ENCODE measurements around the gene DDX23. TPM values are rescaled to one million over a fixed set of nuclear protein-coding genes. Genes with fewer than 3 reads are reported as not detected.

DDX23 gene
- total and polyA plus RNA-seq, 11 donors = 16.8 to 51.2 (median 35.8) TPM

DNA sequence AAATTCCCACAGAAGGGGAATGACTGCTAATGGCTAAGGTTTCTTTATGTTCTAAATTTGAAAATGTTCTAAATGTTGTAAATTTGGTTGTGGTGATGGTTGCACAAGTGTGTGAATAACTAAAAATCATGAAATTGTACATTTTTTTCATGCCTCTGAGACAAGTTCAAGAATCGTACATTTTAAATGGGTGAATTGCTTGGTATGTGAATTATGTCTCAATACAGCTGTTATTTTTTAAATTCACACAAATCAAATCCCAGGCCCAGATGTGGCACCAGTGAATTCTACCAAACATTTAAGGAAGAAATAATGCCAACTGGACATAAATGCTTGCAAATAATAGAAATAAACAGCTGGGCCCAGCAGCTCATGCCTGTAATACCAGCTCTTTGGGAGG lies 42.3 kb upstream of the DDX23 start:
- H3K9me3 ChIP-seq = no peaks in the 10 kb centered on the region
- WGBS, 4 donors = 78 to 87% (median 83%) methylated on average over 1 of the region's 1 CpG
- H3K27me3 ChIP-seq = peaks cover 0 to 16% (median 2%) of the 10 kb centered on the region in 9 donors
- TF ChIP-seq POLR2A (IDR thresholded peaks at IDR 0.05) = no peak
- TF ChIP-seq, protein P1, sequence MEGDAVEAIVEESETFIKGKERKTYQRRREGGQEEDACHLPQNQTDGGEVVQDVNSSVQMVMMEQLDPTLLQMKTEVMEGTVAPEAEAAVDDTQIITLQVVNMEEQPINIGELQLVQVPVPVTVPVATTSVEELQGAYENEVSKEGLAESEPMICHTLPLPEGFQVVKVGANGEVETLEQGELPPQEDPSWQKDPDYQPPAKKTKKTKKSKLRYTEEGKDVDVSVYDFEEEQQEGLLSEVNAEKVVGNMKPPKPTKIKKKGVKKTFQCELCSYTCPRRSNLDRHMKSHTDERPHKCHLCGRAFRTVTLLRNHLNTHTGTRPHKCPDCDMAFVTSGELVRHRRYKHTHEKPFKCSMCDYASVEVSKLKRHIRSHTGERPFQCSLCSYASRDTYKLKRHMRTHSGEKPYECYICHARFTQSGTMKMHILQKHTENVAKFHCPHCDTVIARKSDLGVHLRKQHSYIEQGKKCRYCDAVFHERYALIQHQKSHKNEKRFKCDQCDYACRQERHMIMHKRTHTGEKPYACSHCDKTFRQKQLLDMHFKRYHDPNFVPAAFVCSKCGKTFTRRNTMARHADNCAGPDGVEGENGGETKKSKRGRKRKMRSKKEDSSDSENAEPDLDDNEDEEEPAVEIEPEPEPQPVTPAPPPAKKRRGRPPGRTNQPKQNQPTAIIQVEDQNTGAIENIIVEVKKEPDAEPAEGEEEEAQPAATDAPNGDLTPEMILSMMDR (IDR thresholded peaks at IDR 0.05) = no peak
- H3K27ac ChIP-seq = no peak overlapping the region
- no peak for ATAC-seq
- intact Hi-C loops (cut with DNase I) = no loop called here
- DNase-seq = no peak
- H3K36me3 ChIP-seq = no peaks in the 10 kb centered on the region
- peaks cover 0 to 10% (median 7%) of the 10 kb centered on the region in 12 donors for H3K4me1 ChIP-seq
- no peak overlapping the region for H3K4me3 ChIP-seq

DNA sequence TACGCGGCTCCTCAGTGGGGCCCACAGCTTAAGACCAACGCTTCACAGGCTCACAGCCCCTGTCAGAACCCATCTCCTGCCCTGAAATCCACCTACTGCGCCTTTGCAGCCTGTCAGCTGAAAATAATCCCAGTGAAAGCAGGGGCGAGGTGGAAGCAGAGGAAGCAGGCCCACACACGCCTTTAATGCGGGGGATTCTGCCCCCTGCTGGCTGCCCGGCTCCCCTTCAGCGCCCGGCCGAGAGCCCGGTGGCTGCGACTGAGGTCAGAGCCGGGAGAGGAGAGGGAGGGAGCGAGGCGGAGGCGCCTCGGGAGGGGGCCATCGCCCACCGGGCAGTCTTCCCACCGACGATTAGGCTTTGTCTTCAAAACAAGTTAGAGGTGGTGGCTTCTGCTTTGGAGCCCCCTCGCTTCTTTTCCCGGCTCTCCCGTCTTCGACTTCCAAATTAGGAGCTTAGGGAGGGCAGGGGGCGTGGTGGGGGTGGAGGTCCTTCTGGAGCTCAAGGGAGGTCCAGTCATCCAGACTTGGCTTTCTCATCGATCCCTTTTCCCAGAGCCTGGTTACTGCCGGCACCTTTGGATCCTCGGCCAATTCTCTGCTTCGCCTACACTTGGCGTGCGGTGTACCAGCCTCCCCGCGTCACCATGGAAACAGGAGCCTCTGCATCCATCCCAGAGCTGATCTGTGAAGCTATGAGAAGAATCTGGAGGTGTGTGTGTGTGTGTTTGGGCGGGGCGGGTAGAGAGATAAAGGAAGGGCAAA lies 38.9 kb upstream of the DDX23 start:
- ATAC-seq = peak; percentile 86 to 99 (median 98)
- H3K27me3 ChIP-seq = peaks cover 0 to 16% (median 2%) of the 10 kb centered on the region in 9 donors
- H3K4me1 ChIP-seq = peaks cover 0 to 10% (median 7%) of the 10 kb centered on the region in 12 donors
- H3K4me3 ChIP-seq = peak overlapping the region in 10 of 12 donors; percentile 11 to 50 (median 36)
- peak; percentile 66 to 85 (median 74) for DNase-seq
- H3K36me3 ChIP-seq = no peaks in the 10 kb centered on the region
- TF ChIP-seq, protein P1 (IDR thresholded peaks at IDR 0.05) = peak; percentile 81 to 98 (median 94)
- no peak for TF ChIP-seq POLR2A (IDR thresholded peaks at IDR 0.05)
- H3K9me3 ChIP-seq = no peaks in the 10 kb centered on the region
- 5 to 10% (median 6%) methylated on average over 33 to 37 of the region's 37 CpGs for WGBS, 4 donors
- intact Hi-C loops (cut with DNase I) = loop anchor here (1.0 to 2.0 kb wide), 4 partner anchors 37 to 39 kb away; partner anchors contain the start of gene DDX23 (in 4 of the 10)
- no peak overlapping the region for H3K27ac ChIP-seq

DNA sequence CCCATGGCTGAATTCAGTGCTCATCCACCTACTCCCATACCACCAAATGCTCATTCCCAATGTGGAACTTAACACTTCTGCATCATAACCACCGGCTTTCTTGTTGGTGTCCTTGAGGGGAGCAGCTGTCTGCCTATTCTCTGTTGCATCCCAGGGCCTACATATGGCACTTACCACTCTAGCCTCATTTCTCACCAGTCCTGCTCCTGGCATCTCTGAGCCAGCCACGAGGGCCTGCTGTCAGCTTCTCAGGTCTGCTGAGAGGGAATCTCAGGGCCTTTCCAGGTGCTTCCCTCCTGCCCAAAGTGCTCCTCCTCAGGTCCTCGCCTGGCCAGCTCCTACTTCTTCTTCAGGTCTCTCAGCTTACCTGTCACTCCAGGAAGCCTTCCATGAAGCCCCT lies 37.7 kb upstream of the DDX23 start:
- H3K4me1 ChIP-seq = peaks cover 0 to 10% (median 7%) of the 10 kb centered on the region in 12 donors
- H3K36me3 ChIP-seq = no peaks in the 10 kb centered on the region
- no peak for TF ChIP-seq POLR2A (IDR thresholded peaks at IDR 0.05)
- TF ChIP-seq, protein P1 (IDR thresholded peaks at IDR 0.05) = no peak
- 82 to 94% (median 87%) methylated on average over 3 of the region's 3 CpGs for WGBS, 4 donors
- peaks cover 0 to 16% (median 2%) of the 10 kb centered on the region in 9 donors for H3K27me3 ChIP-seq
- intact Hi-C loops (cut with DNase I) = loop anchor here (1.0 to 2.0 kb wide), 4 partner anchors 35 to 37 kb away; partner anchors contain the start of gene DDX23 (in 4 of the 10)
- no peak overlapping the region for H3K4me3 ChIP-seq
- no peak for ATAC-seq
- H3K27ac ChIP-seq = no peak overlapping the region
- no peak for DNase-seq
- H3K9me3 ChIP-seq = no peaks in the 10 kb centered on the region

All from heart left ventricle (tissue), 16 donors.